ENCODE measurements around the gene BMPER. TPM values are rescaled to one million over a fixed set of nuclear protein-coding genes. Genes with fewer than 3 reads are reported as not detected.

Gene BMPER
- total RNA-seq, 1 donor: 45.4 TPM

GRCh38 chr7:34093276-34093675 is 187.9 kb downstream of the BMPER start:
- no peak for DNase-seq (ENCODE audit: low read depth)
- TF ChIP-seq, protein P1, sequence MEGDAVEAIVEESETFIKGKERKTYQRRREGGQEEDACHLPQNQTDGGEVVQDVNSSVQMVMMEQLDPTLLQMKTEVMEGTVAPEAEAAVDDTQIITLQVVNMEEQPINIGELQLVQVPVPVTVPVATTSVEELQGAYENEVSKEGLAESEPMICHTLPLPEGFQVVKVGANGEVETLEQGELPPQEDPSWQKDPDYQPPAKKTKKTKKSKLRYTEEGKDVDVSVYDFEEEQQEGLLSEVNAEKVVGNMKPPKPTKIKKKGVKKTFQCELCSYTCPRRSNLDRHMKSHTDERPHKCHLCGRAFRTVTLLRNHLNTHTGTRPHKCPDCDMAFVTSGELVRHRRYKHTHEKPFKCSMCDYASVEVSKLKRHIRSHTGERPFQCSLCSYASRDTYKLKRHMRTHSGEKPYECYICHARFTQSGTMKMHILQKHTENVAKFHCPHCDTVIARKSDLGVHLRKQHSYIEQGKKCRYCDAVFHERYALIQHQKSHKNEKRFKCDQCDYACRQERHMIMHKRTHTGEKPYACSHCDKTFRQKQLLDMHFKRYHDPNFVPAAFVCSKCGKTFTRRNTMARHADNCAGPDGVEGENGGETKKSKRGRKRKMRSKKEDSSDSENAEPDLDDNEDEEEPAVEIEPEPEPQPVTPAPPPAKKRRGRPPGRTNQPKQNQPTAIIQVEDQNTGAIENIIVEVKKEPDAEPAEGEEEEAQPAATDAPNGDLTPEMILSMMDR (IDR thresholded peaks at IDR 0.05; ENCODE audit: insufficient read depth, low read length): no peak
- no peak overlapping the region for H3K4me3 ChIP-seq (ENCODE audit: low read depth, low read length)

DNA sequence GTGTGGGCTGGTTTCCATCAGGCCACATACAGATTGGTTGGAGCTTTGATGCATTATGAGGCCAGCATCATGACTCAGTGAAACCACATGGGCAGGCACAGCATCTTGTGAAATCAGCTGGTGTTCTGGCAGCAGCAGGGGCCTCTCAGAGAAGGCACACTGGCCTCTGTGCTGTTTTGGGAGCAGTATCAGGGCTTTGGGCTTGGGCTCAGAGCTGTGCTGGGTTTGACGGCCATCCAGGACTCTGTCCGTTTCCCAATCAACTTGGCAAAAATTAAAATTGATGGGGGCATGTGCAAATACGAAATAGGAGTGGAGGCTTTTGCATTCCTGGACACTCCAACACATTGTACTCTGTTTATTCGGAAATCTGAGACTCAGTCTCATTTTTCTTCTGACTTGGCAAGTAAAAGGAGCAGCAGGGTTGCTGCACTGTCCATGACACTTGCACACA is 190.9 kb downstream of the BMPER start:
- H3K4me3 ChIP-seq (ENCODE audit: low read depth, low read length): no peak overlapping the region
- TF ChIP-seq, protein P1 (IDR thresholded peaks at IDR 0.05; ENCODE audit: insufficient read depth, low read length): no peak
- peak; percentile 99 for DNase-seq (ENCODE audit: low read depth)

GRCh38 chr7:34096777-34097176 is 191.4 kb downstream of the BMPER start:
- H3K4me3 ChIP-seq (ENCODE audit: low read depth, low read length): no peak overlapping the region
- no peak for DNase-seq (ENCODE audit: low read depth)
- TF ChIP-seq, protein P1 (IDR thresholded peaks at IDR 0.05; ENCODE audit: insufficient read depth, low read length): no peak

- DNase-seq (ENCODE audit: low read depth): no peak
- TF ChIP-seq, protein P1 (IDR thresholded peaks at IDR 0.05; ENCODE audit: insufficient read depth, low read length): no peak
- H3K4me3 ChIP-seq (ENCODE audit: low read depth, low read length): no peak overlapping the region
These were observed 195.3 kb downstream of the BMPER start for GRCh38 chr7:34100661-34101060.

DNA sequence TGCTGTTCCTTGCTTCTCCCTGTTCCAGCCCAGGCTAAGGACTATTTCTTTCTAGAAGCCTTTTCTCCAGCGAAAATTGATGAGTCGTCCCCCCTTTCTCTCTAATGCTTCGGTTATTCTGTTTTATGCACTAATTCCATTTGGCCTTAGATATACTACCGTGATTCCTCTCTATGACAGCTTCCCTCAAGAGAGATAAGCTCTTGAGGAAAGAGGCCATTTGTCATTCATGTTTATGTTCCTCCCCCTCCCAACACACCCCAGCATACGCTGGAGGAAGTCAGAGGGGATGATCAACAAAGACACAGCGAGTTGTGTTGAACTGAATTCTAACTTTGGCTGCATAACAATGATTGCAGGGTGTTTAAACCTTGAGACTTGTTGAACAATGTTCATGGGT is 198.8 kb downstream of the BMPER start:
- TF ChIP-seq, protein P1 (IDR thresholded peaks at IDR 0.05; ENCODE audit: insufficient read depth, low read length): no peak
- H3K4me3 ChIP-seq (ENCODE audit: low read depth, low read length): no peak overlapping the region
- DNase-seq (ENCODE audit: low read depth): peak; percentile 40

DNA sequence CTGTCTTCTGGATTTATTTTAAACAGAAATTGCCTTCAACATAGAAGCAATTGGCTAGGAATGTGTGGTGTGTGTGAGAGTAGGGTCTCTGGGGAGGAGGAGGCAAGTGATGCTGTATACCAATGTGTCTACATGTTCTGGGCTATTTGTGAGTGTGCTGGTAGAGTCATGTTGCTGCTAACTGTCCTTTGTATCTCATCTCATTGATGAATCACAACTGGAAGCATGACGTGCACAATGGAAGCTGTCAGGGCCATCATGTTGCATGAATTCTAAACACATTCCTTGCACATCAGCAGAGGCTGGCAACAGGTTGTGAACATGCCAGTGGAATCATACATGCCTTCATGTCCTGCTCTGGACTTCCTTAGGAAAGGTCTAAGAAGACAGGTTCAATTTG is 199.7 kb downstream of the BMPER start:
- peak; percentile 70 for DNase-seq (ENCODE audit: low read depth)
- no peak overlapping the region for H3K4me3 ChIP-seq (ENCODE audit: low read depth, low read length)
- TF ChIP-seq, protein P1 (IDR thresholded peaks at IDR 0.05; ENCODE audit: insufficient read depth, low read length): no peak

GRCh38 chr7:34107276-34107675 is 201.9 kb downstream of the BMPER start:
- H3K4me3 ChIP-seq (ENCODE audit: low read depth, low read length): no peak overlapping the region
- TF ChIP-seq, protein P1 (IDR thresholded peaks at IDR 0.05; ENCODE audit: insufficient read depth, low read length): no peak
- peak; percentile 97 for DNase-seq (ENCODE audit: low read depth)

Data from fibroblast of the aortic adventitia (primary cell).